Lung (tissue), 12 donors: Measurements from ENCODE around the gene DMBT1. TPM values are rescaled to one million over a fixed set of nuclear protein-coding genes. Genes with fewer than 3 reads are reported as not detected.

Experiments used
- ATAC-seq: fragments of 200-7000 bp; cut with Tn5 transposase; one replicate; pipeline ENCODE4 v1.9.1; 2020; ENCODE audit warnings: moderate number of reproducible peaks; ENCODE audit not compliant: insufficient read depth, low FRiP score
- DNase-seq, 3 donors: peaks; one replicate each; pipeline ENCODE4 v3.0.0-alpha.2; 2013 to 2017
- H3K27ac ChIP-seq, 2 donors: one replicate each; pipeline ENCODE4 v1.5.1; 2013; ENCODE audit warnings: mild to moderate bottlenecking in 2 of 2, moderate library complexity in 2 of 2, control low read depth in 1 of 2, inconsistent platforms in 1 of 2, low read depth in 1 of 2, low read length in 1 of 2
- H3K27me3 ChIP-seq, 3 donors: one replicate each; pipeline ENCODE4 v1.5.1; 2013; ENCODE audit warnings: low read length in 2 of 3; ENCODE audit not compliant: control insufficient read depth in 3 of 3, insufficient read depth in 3 of 3
- H3K36me3 ChIP-seq, 4 donors: one replicate each; pipeline ENCODE4 v1.5.1; 2013; ENCODE audit warnings: low read length in 4 of 4, mild to moderate bottlenecking in 1 of 4, moderate library complexity in 1 of 4; ENCODE audit not compliant: control insufficient read depth in 4 of 4, insufficient read depth in 4 of 4
- H3K4me1 ChIP-seq, 5 donors: one replicate each; pipeline ENCODE4 v1.5.1; 2013; ENCODE audit warnings: low read length in 5 of 5, mild to moderate bottlenecking in 2 of 5, moderate library complexity in 1 of 5; ENCODE audit not compliant: control insufficient read depth in 5 of 5, insufficient read depth in 5 of 5
- H3K4me3 ChIP-seq: one replicate; pipeline ENCODE4 v1.5.1; 2013; ENCODE audit warnings: mild to moderate bottlenecking, control low read depth, moderate library complexity
- H3K9ac ChIP-seq, 2 donors: one replicate each; pipeline ENCODE4 v1.5.1; 2013; ENCODE audit warnings: low read length in 2 of 2, control low read depth in 1 of 2; ENCODE audit not compliant: insufficient read depth in 1 of 2
- H3K9me3 ChIP-seq, 4 donors: one replicate each; pipeline ENCODE4 v1.5.1; 2013; ENCODE audit warnings: low read length in 3 of 4, mild to moderate bottlenecking in 1 of 4, moderate library complexity in 1 of 4; ENCODE audit not compliant: control insufficient read depth in 4 of 4, insufficient read depth in 3 of 4
- CTCF ChIP-seq: IDR thresholded peaks from 2 replicates; pipeline ENCODE4 v1.5.1; 2012; ENCODE audit warnings: mild to moderate bottlenecking; ENCODE audit errors: control extremely low read depth, extremely low read depth
- WGBS, 2 donors: extraction: QIAGEN DNeasy Blood & Tissue Kit; methylation state at CpG; one replicate each; pipeline ENCODE4 v1.1.7; 2013; 5-methylcytosine and 5-hydroxymethylcytosine counted together
- polyA plus RNA-seq, 2 donors: library from polyadenylated mRNA; stranded (reverse); fragments of 200-250 nt; gene quantifications; one replicate each; pipeline ENCODE4 v1.2.1, GENCODE V29; 2013
- total RNA-seq, 2 donors: library from RNA; depleted of rRNA in 1 of 2; stranded (reverse); fragments of >200 nt in 1 of 2; gene quantifications; one replicate each; pipeline ENCODE4 v1.2.1, GENCODE V29; 2014 to 2021
- donor health status: control.
- donor health status: control.
- donor health status: Bipolar disorder and iron deficiency.
- donor health status: healthy.
- donor health status: DM: yes; HTN: yes; CAD: no.

The DMBT1 gene
- total and polyA plus RNA-seq, 4 donors: 21.1 to 337 (median 111) TPM

GRCh38 chr10:122554131-122555036 lies 6.2 kb upstream of the DMBT1 start:
- ATAC-seq (peak; percentile 38), DNase-seq (no peak)
- WGBS, 2 donors: 76 to 81% methylated on average over 6 of the region's 6 CpGs
- Histone ChIP-seq H3K27ac (peak overlapping the region in 1 of 2 donors; percentile 2), H3K9ac (no peak overlapping the region), H3K27me3 (no peaks in the 10 kb centered on the region), H3K4me1 (peaks cover 0 to 5% (median 0%) of the 10 kb centered on the region in 5 donors), H3K9me3 (peaks cover 0 to 2% (median 0%) of the 10 kb centered on the region in 4 donors), H3K4me3 (no peak overlapping the region), H3K36me3 (no peaks in the 10 kb centered on the region)
- no peak for TF ChIP-seq CTCF

- H3K36me3 ChIP-seq: no peaks in the 10 kb centered on the region
- ATAC-seq (no peak), DNase-seq (no peak)
- TF ChIP-seq CTCF: no peak
- H3K4me1 ChIP-seq: peaks cover 0 to 8% (median 0%) of the 10 kb centered on the region in 5 donors
- no peak overlapping the region for H3K4me3 ChIP-seq
- WGBS, 2 donors: 92 to 95% methylated on average over 3 of the region's 3 CpGs
- no peak overlapping the region for H3K27ac ChIP-seq
- peaks cover 0 to 2% (median 0%) of the 10 kb centered on the region in 4 donors for H3K9me3 ChIP-seq
- H3K27me3 ChIP-seq: peaks cover 0 to 6% (median under 1%) of the 10 kb centered on the region in 3 donors
- H3K9ac ChIP-seq: no peak overlapping the region
Observed at GRCh38 chr10:122555442-122555841, 5.1 kb upstream of the DMBT1 start.

GRCh38 chr10:122557516-122557915 lies 3.0 kb upstream of the DMBT1 start:
- peak overlapping the region in 1 of 2 donors; percentile 69 for H3K27ac ChIP-seq
- H3K4me1 ChIP-seq: peaks cover 0 to 6% (median 0%) of the 10 kb centered on the region in 5 donors
- peaks cover 0 to 12% (median 5%) of the 10 kb centered on the region in 3 donors for H3K27me3 ChIP-seq
- 37 to 64% methylated on average over 9 of the region's 9 CpGs for WGBS, 2 donors
- H3K36me3 ChIP-seq: no peaks in the 10 kb centered on the region
- no peak overlapping the region for H3K4me3 ChIP-seq
- TF ChIP-seq CTCF: no peak
- no peak overlapping the region for H3K9ac ChIP-seq
- DNase-seq (peak in 1 of 3 donors; percentile 18), ATAC-seq (peak; percentile 14)
- H3K9me3 ChIP-seq: peaks cover 0 to 2% (median 0%) of the 10 kb centered on the region in 4 donors
